Mesenchymal stem cell (in vitro differentiated cells and primary cell): ENCODE data around the gene CCDC18.

Experiments
- DNase-seq: peaks from one replicate; pipeline ENCODE4 v3.0.0-alpha.2; 2013
- H2AFZ ChIP-seq: one replicate; pipeline ENCODE4 v1.6.1; 2013; ENCODE audit warnings: low read depth, mild to moderate bottlenecking, control low read depth, inconsistent platforms, low read length, moderate library complexity
- H2AK5ac ChIP-seq: 2 replicates; pipeline ENCODE4 v1.6.1; 2013; ENCODE audit warnings: low read length, moderate library complexity, mild to moderate bottlenecking, inconsistent platforms; ENCODE audit not compliant: severe bottlenecking
- H2BK120ac ChIP-seq: one replicate; pipeline ENCODE4 v1.6.1; 2013; ENCODE audit warnings: low read depth, mild to moderate bottlenecking, inconsistent platforms, low read length, moderate library complexity
- H2BK12ac ChIP-seq, 2 experiments: one replicate each; pipeline ENCODE4 v1.6.1; 2013; ENCODE audit warnings: inconsistent platforms in 2 of 2, low read length in 2 of 2, mild to moderate bottlenecking in 2 of 2, moderate library complexity in 2 of 2, control low read depth in 1 of 2
- H2BK15ac ChIP-seq: one replicate; pipeline ENCODE4 v1.6.1; 2013; ENCODE audit warnings: mild to moderate bottlenecking, low read depth, inconsistent platforms; ENCODE audit not compliant: poor library complexity, severe bottlenecking
- H2BK5ac ChIP-seq: 2 replicates; pipeline ENCODE4 v1.6.1; 2013; ENCODE audit warnings: low read depth, mild to moderate bottlenecking, low read length, control low read depth, inconsistent platforms; ENCODE audit not compliant: poor library complexity, severe bottlenecking
- H3K14ac ChIP-seq, 2 experiments: one replicate each; pipeline ENCODE4 v1.6.1; 2013; ENCODE audit warnings: inconsistent platforms in 2 of 2, low read length in 2 of 2, control low read depth in 1 of 2, mild to moderate bottlenecking in 1 of 2, moderate library complexity in 1 of 2
- H3K18ac ChIP-seq, 2 experiments: one replicate each; pipeline ENCODE4 v1.6.1; 2013; ENCODE audit warnings: inconsistent platforms in 2 of 2, low read length in 2 of 2, control low read depth in 1 of 2, low read depth in 1 of 2, mild to moderate bottlenecking in 1 of 2
- H3K23ac ChIP-seq, 2 experiments: one replicate each; pipeline ENCODE4 v1.6.1; 2013; ENCODE audit warnings: inconsistent platforms in 2 of 2, low read length in 2 of 2, mild to moderate bottlenecking in 2 of 2, moderate library complexity in 2 of 2, control low read depth in 1 of 2
- H3K27ac ChIP-seq: 2 replicates; pipeline ENCODE4 v1.5.1; 2013; ENCODE audit warnings: mild to moderate bottlenecking, moderate library complexity, low read length, control low read depth, inconsistent platforms; ENCODE audit not compliant: poor library complexity, severe bottlenecking
- H3K27me3 ChIP-seq, 2 experiments: 2 replicates each; pipeline versions ENCODE4 v1.6.1 to v1.7.0; 2013; ENCODE audit warnings: low read length in 2 of 2, mild to moderate bottlenecking in 2 of 2, moderate library complexity in 2 of 2, control low read depth in 1 of 2, inconsistent platforms in 1 of 2; ENCODE audit not compliant: control insufficient read depth in 1 of 2, insufficient read depth in 1 of 2
- H3K36me3 ChIP-seq, 2 experiments: 2 replicates each; pipeline versions ENCODE4 v1.6.1 to v1.7.0; 2013; ENCODE audit warnings: low read length in 2 of 2, control low read depth in 1 of 2, inconsistent platforms in 1 of 2, low read depth in 1 of 2, mild to moderate bottlenecking in 1 of 2; ENCODE audit not compliant: insufficient read depth in 2 of 2, control insufficient read depth in 1 of 2
- H3K4ac ChIP-seq, 2 experiments: one replicate each; pipeline ENCODE4 v1.6.1; 2013; ENCODE audit warnings: inconsistent platforms in 2 of 2, low read length in 2 of 2, mild to moderate bottlenecking in 2 of 2, moderate library complexity in 2 of 2, control low read depth in 1 of 2, low read depth in 1 of 2
- H3K4me1 ChIP-seq: 2 replicates; pipeline ENCODE4 v1.6.1; 2013; ENCODE audit warnings: low read depth, low read length, control low read depth; ENCODE audit not compliant: control insufficient read depth, insufficient read depth
- H3K4me2 ChIP-seq: 2 replicates; pipeline ENCODE4 v1.6.1; 2013; ENCODE audit warnings: low read length, mild to moderate bottlenecking, inconsistent platforms; ENCODE audit not compliant: poor library complexity, severe bottlenecking
- H3K4me3 ChIP-seq, 2 experiments: 2 replicates each; pipeline versions ENCODE4 v1.5.1 to v1.7.0; 2013; ENCODE audit warnings: low read length in 2 of 2, mild to moderate bottlenecking in 2 of 2, control low read depth in 1 of 2, low read depth in 1 of 2; ENCODE audit not compliant: insufficient read depth in 1 of 2
- H3K79me1 ChIP-seq: replicated peaks from 2 replicates; pipeline ENCODE4 v1.6.1; 2013; ENCODE audit warnings: mild to moderate bottlenecking, control low read depth, low read length, inconsistent platforms; ENCODE audit not compliant: poor library complexity, severe bottlenecking
- H3K9ac ChIP-seq: 2 replicates; pipeline ENCODE4 v1.7.0; 2013; ENCODE audit warnings: mild to moderate bottlenecking, low read length, moderate library complexity
- H3K9me3 ChIP-seq: 2 replicates; pipeline ENCODE4 v1.7.0; 2013; ENCODE audit warnings: mild to moderate bottlenecking, low read length; ENCODE audit not compliant: control insufficient read depth
- H4K8ac ChIP-seq: one replicate; pipeline ENCODE4 v1.6.1; 2013; ENCODE audit warnings: inconsistent platforms, mild to moderate bottlenecking, low read length, moderate library complexity
- H4K91ac ChIP-seq: one replicate; pipeline ENCODE4 v1.6.1; 2013; ENCODE audit warnings: mild to moderate bottlenecking, low read length, inconsistent platforms
- WGBS: methylation state at CpG from one replicate; pipeline ENCODE4 v1.1.7; 2013; ENCODE audit warnings: mixed read lengths; 5-methylcytosine and 5-hydroxymethylcytosine counted together

Gene CCDC18

GRCh38 chr1:93317943-93318342 lies 137.4 kb downstream of the CCDC18 start:
- H4K91ac ChIP-seq = no peak overlapping the region
- no peaks in the 10 kb centered on the region for H3K27me3 ChIP-seq
- no peaks in the 10 kb centered on the region for H3K79me1 ChIP-seq
- H3K27ac ChIP-seq = no peak overlapping the region
- no peak for DNase-seq
- H3K4me1 ChIP-seq = no peaks in the 10 kb centered on the region
- no peak overlapping the region for H4K8ac ChIP-seq
- H3K18ac ChIP-seq = no peak overlapping the region
- H2BK5ac ChIP-seq = no peak overlapping the region
- no peak overlapping the region for H3K4me3 ChIP-seq
- 95% methylated on average over 2 of the region's 2 CpGs for WGBS
- no peak overlapping the region for H2AK5ac ChIP-seq
- no peak overlapping the region for H2AFZ ChIP-seq
- no peak overlapping the region for H2BK12ac ChIP-seq
- H3K14ac ChIP-seq = no peak overlapping the region
- H3K9ac ChIP-seq = no peak overlapping the region
- H3K23ac ChIP-seq = no peak overlapping the region
- H3K4ac ChIP-seq = no peak overlapping the region
- no peak overlapping the region for H3K4me2 ChIP-seq
- no peaks in the 10 kb centered on the region for H3K9me3 ChIP-seq
- H3K36me3 ChIP-seq = peaks cover 0 to 8% of the 10 kb centered on the region in 2 experiments
- no peak overlapping the region for H2BK120ac ChIP-seq
- H2BK15ac ChIP-seq = no peak overlapping the region

GRCh38 chr1:93321720-93322119 lies 141.2 kb downstream of the CCDC18 start:
- H2AFZ ChIP-seq = no peak overlapping the region
- WGBS = 100% methylated on average over 1 of the region's 1 CpG
- no peaks in the 10 kb centered on the region for H3K79me1 ChIP-seq

DNA sequence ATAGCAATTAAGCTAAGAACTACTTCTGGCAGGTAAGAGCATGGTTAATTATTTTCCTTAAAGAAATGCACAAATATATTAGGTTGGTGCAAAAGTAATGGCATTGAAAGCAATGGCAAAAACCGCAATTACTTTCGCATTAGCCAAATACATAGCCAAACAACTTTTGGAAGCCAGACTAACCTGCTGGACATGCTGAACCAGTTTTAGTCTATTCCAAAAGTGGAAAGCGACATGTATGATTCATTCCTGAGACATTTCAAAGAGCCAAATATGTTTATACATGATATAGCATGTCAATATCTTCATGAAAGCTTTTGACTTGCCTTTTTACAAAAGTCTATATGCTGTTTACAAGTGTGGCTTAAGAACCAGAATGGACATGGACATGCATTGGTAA lies 141.8 kb downstream of the CCDC18 start:
- Histone ChIP-seq H2BK15ac (no peak overlapping the region), H3K4me2 (no peak overlapping the region), H2BK120ac (no peak overlapping the region), H3K4me3 (no peak overlapping the region), H3K79me1 (no peaks in the 10 kb centered on the region), H4K8ac (no peak overlapping the region), H3K27ac (no peak overlapping the region), H2BK12ac (no peak overlapping the region), H3K14ac (no peak overlapping the region), H3K4me1 (no peaks in the 10 kb centered on the region), H3K36me3 (no peaks in the 10 kb centered on the region), H2BK5ac (no peak overlapping the region), H4K91ac (no peak overlapping the region), H3K18ac (no peak overlapping the region), H3K27me3 (no peaks in the 10 kb centered on the region), H3K9ac (no peak overlapping the region), H2AK5ac (no peak overlapping the region), H2AFZ (no peak overlapping the region), H3K23ac (no peak overlapping the region), H3K9me3 (no peaks in the 10 kb centered on the region), H3K4ac (no peak overlapping the region)
- no peak for DNase-seq
- 88% methylated on average over 3 of the region's 3 CpGs for WGBS

More at GRCh38 chr1:93321720-93322119, 141.2 kb downstream of the CCDC18 start:
- Histone ChIP-seq H3K9ac (no peak overlapping the region), H2AK5ac (no peak overlapping the region), H4K8ac (no peak overlapping the region), H3K36me3 (peaks cover 0 to 2% of the 10 kb centered on the region in 2 experiments), H3K23ac (no peak overlapping the region), H3K9me3 (no peaks in the 10 kb centered on the region), H3K4ac (no peak overlapping the region), H3K4me3 (no peak overlapping the region), H3K27ac (no peak overlapping the region), H2BK12ac (no peak overlapping the region), H3K14ac (no peak overlapping the region), H3K4me1 (no peaks in the 10 kb centered on the region), H2BK5ac (no peak overlapping the region), H2BK120ac (no peak overlapping the region), H2BK15ac (no peak overlapping the region), H3K27me3 (no peaks in the 10 kb centered on the region), H3K18ac (no peak overlapping the region), H3K4me2 (no peak overlapping the region), H4K91ac (no peak overlapping the region)
- no peak for DNase-seq

GRCh38 chr1:93323185-93323820 lies 142.8 kb downstream of the CCDC18 start:
- H2BK5ac ChIP-seq = no peak overlapping the region
- H2BK120ac ChIP-seq = no peak overlapping the region
- no peak for DNase-seq
- no peak overlapping the region for H3K14ac ChIP-seq
- H3K4me1 ChIP-seq = no peaks in the 10 kb centered on the region
- no peaks in the 10 kb centered on the region for H3K79me1 ChIP-seq
- H3K9ac ChIP-seq = no peak overlapping the region
- no peak overlapping the region for H2BK15ac ChIP-seq
- 13% methylated on average over 1 of the region's 3 CpGs for WGBS
- peak overlapping the region in 1 of 2 experiments; percentile 53 for H2BK12ac ChIP-seq
- H3K18ac ChIP-seq = peak overlapping the region in 1 of 2 experiments; percentile 24
- H3K4me3 ChIP-seq = no peak overlapping the region
- no peak overlapping the region for H4K8ac ChIP-seq
- no peak overlapping the region for H3K4ac ChIP-seq
- no peak overlapping the region for H2AFZ ChIP-seq
- H3K36me3 ChIP-seq = no peaks in the 10 kb centered on the region
- H4K91ac ChIP-seq = no peak overlapping the region
- no peak overlapping the region for H2AK5ac ChIP-seq
- H3K9me3 ChIP-seq = no peaks in the 10 kb centered on the region
- peak overlapping the region in 1 of 2 experiments; percentile 83 for H3K23ac ChIP-seq
- H3K27me3 ChIP-seq = no peaks in the 10 kb centered on the region
- no peak overlapping the region for H3K4me2 ChIP-seq
- no peak overlapping the region for H3K27ac ChIP-seq
